Adrenal gland (tissue), 12 donors: ENCODE results near the gene MICAL3. TPM values are rescaled to one million over a fixed set of nuclear protein-coding genes. Genes with fewer than 3 reads are reported as not detected.

Experiments
- DNase-seq, 7 donors: peaks; one replicate each; pipeline ENCODE4 v3.0.0-alpha.2; 2019 to 2020
- H3K27ac ChIP-seq, 5 donors: fragments of 200-600 bp; sonication (generic) in 4 of 5; 1 replicate in 3 of 5; 2 replicates in 2 of 5; pipeline versions ENCODE4 v1.5.1 to v1.8.0; 2016 to 2020; ENCODE audit warnings: mild to moderate bottlenecking in 1 of 5
- H3K27me3 ChIP-seq: fragments of 200-600 bp; 2 replicates; pipeline ENCODE4 v1.8.0; 2021
- H3K36me3 ChIP-seq, 2 donors: fragments of 200-600 bp; replicated peaks in 1 of 2; 1 replicate in 1 of 2; 2 replicates in 1 of 2; pipeline versions ENCODE4 v1.5.1 to v1.8.0; 2018 to 2022
- H3K4me1 ChIP-seq, 2 donors: fragments of 200-600 bp; replicated peaks in 1 of 2; 1 replicate in 1 of 2; 2 replicates in 1 of 2; pipeline versions ENCODE4 v1.5.1 to v1.8.0; 2018 to 2021
- H3K4me3 ChIP-seq, 4 donors: fragments of 200-600 bp; sonication (generic) in 3 of 4; one replicate each; pipeline ENCODE4 v1.5.1; 2016 to 2018
- H3K9me3 ChIP-seq, 3 donors: fragments of 200-600 bp; sonication (generic) in 1 of 3; replicated peaks in 1 of 3; 1 replicate in 2 of 3; 2 replicates in 1 of 3; pipeline versions ENCODE4 v1.5.1 to v1.8.0; 2016 to 2021
- CTCF ChIP-seq, 6 experiments: fragments of 450-650 bp in 4 of 6; fragments of 200-600 bp in 2 of 6; sonication (generic) in 1 of 6; IDR thresholded peaks; 1 replicate in 5 of 6; 2 replicates in 1 of 6; pipeline versions ENCODE4 v1.5.1 to v1.8.0; 2016 to 2021; ENCODE audit warnings: antibody characterized with exemption in 6 of 6, mild to moderate bottlenecking in 2 of 6, moderate library complexity in 1 of 6
- POLR2A ChIP-seq, 2 donors: fragments of 450-650 bp; IDR thresholded peaks; one replicate each; pipeline ENCODE4 v1.6.1; 2017; ENCODE audit warnings: antibody characterized with exemption in 2 of 2, mild to moderate bottlenecking in 2 of 2, moderate library complexity in 1 of 2
- WGBS, 4 donors: extraction: QIAGEN DNeasy Blood & Tissue Kit in 2 of 4; methylation state at CpG; one replicate each; pipeline versions ENCODE4 v1.1.5 to v1.1.7; 2013 to 2017; 5-methylcytosine and 5-hydroxymethylcytosine counted together
- intact Hi-C, 2 donors: fragments of 100-400 bp; cut with DNase I; formaldehyde crosslinking; loops; one replicate each; pipeline versions ENCODE4 v1.14.1 to v1.15.0; 2022 to 2023
- polyA plus RNA-seq, 3 donors: library from polyadenylated mRNA; stranded (reverse); fragments of 200-250 nt in 2 of 3; fragments of 350-450 nt in 1 of 3; fragmentation: Illumina TruSeq in 1 of 3; extraction: RNeasy Lipid Tissue Mini Kit (QIAGEN cat#74804) in 1 of 3; gene quantifications; one replicate each; pipeline ENCODE4 v1.2.3, GENCODE V29; 2013 to 2014
- total RNA-seq, 9 donors: library from RNA; depleted of rRNA in 4 of 9; stranded (reverse); fragments of >200 nt in 4 of 9; fragments of 120-200 nt in 1 of 9; fragmentation: NEBNext Ultra II Directional in 1 of 9; extraction: Animal tissue kit (Norgen Biotek cat#: 25700) in 1 of 9; gene quantifications; one replicate each; pipeline versions ENCODE4 v1.1.0 to v1.2.4, GENCODE V29; 2013 to 2023
- donor health status: healthy with polysubstance abuse.
- donor health status: Bipolar disorder and iron deficiency.
- donor health status: DM: yes; HTN: yes; CAD: no.
- donor health status: DM: no; HTN: no; CAD: no.
- donor health status: DM: no; HTN: no; CAD: no.
- donor health status: DM: yes; HTN: yes; CAD: no.

MICAL3 gene
- total and polyA plus RNA-seq, 12 donors: 10.9 to 82.6 (median 34.4) TPM

GRCh38 chr22:17820879-17821439 lies 203.4 kb downstream of the MICAL3 start:
- Histone ChIP-seq H3K27me3 (no peaks in the 10 kb centered on the region), H3K4me1 (no peaks in the 10 kb centered on the region), H3K36me3 (peaks cover 0 to 35% of the 10 kb centered on the region in 2 donors), H3K9me3 (no peaks in the 10 kb centered on the region), H3K4me3 (no peak overlapping the region), H3K27ac (no peak overlapping the region)
- WGBS, 4 donors: 87 to 91% (median 89%) methylated on average over 3 of the region's 3 CpGs
- TF ChIP-seq POLR2A (IDR thresholded peaks at IDR 0.05) (no peak), CTCF (IDR thresholded peaks at IDR 0.05) (no peak)
- intact Hi-C loops: no loop called here
- DNase-seq: no peak

GRCh38 chr22:17818649-17819048 lies 205.7 kb downstream of the MICAL3 start:
- peaks cover 0 to 30% of the 10 kb centered on the region in 2 donors for H3K36me3 ChIP-seq
- H3K27me3 ChIP-seq: no peaks in the 10 kb centered on the region
- no peaks in the 10 kb centered on the region for H3K9me3 ChIP-seq
- no peaks in the 10 kb centered on the region for H3K4me1 ChIP-seq
- H3K27ac ChIP-seq: no peak overlapping the region
- no peak for TF ChIP-seq POLR2A (IDR thresholded peaks at IDR 0.05)
- TF ChIP-seq CTCF (IDR thresholded peaks at IDR 0.05): no peak
- 93 to 97% (median 95%) methylated on average over 10 to 14 of the region's 14 CpGs for WGBS, 4 donors
- intact Hi-C loops: no loop called here
- DNase-seq: no peak
- no peak overlapping the region for H3K4me3 ChIP-seq

- intact Hi-C loops: no loop called here
- Histone ChIP-seq H3K9me3 (no peaks in the 10 kb centered on the region), H3K27me3 (no peaks in the 10 kb centered on the region), H3K4me1 (no peaks in the 10 kb centered on the region), H3K4me3 (no peak overlapping the region), H3K27ac (no peak overlapping the region), H3K36me3 (peaks cover 0 to 30% of the 10 kb centered on the region in 2 donors)
- no peak for DNase-seq
- no peak for TF ChIP-seq CTCF (IDR thresholded peaks at IDR 0.05)
- no peak for TF ChIP-seq POLR2A (IDR thresholded peaks at IDR 0.05)
- WGBS, 4 donors: 76 to 94% (median 89%) methylated on average over 7 to 25 of the region's 25 CpGs
Measured at GRCh38 chr22:17818180-17818579, 206.2 kb downstream of the MICAL3 start.

GRCh38 chr22:17817511-17818065 lies 206.8 kb downstream of the MICAL3 start:
- 93 to 96% (median 94%) methylated on average over 17 to 33 of the region's 33 CpGs for WGBS, 4 donors
- no peaks in the 10 kb centered on the region for H3K9me3 ChIP-seq
- DNase-seq: no peak
- no peak overlapping the region for H3K4me3 ChIP-seq
- no peaks in the 10 kb centered on the region for H3K4me1 ChIP-seq
- H3K27ac ChIP-seq: no peak overlapping the region
- TF ChIP-seq POLR2A (IDR thresholded peaks at IDR 0.05) (no peak), CTCF (IDR thresholded peaks at IDR 0.05) (no peak)
- H3K27me3 ChIP-seq: no peaks in the 10 kb centered on the region
- intact Hi-C loops: no loop called here
- H3K36me3 ChIP-seq: peaks cover 0 to 30% of the 10 kb centered on the region in 2 donors
